Spleen (tissue), 11 donors: ENCODE measurements around the gene SSTR4. TPM values are rescaled to one million over a fixed set of nuclear protein-coding genes. Genes with fewer than 3 reads are reported as not detected.
A peak's percentile ranks its signal among the peaks of the same experiment; 100 is the strongest.

ENCODE experiments used
- DNase-seq: peaks from one replicate; pipeline ENCODE4 v3.0.0-alpha.2; 2020
- H3K27ac ChIP-seq, 8 donors: fragments of 200-600 bp; sonication (generic) in 7 of 8; 1 replicate in 4 of 8; 2 replicates in 4 of 8; pipeline versions ENCODE4 v1.5.0 to v1.8.0; 2016 to 2021; ENCODE audit warnings: inconsistent platforms in 4 of 8, mild to moderate bottlenecking in 4 of 8, moderate library complexity in 1 of 8
- H3K27me3 ChIP-seq, 7 donors: fragments of 200-600 bp; sonication (generic) in 6 of 7; replicated peaks in 1 of 7; 1 replicate in 4 of 7; 2 replicates in 3 of 7; pipeline versions ENCODE4 v1.5.0 to v1.8.0; 2016 to 2021; ENCODE audit warnings: inconsistent platforms in 3 of 7, mild to moderate bottlenecking in 1 of 7
- H3K36me3 ChIP-seq, 6 donors: fragments of 200-600 bp; sonication (generic) in 5 of 6; 1 replicate in 4 of 6; 2 replicates in 2 of 6; pipeline versions ENCODE4 v1.5.0 to v1.8.0; 2016 to 2021; ENCODE audit warnings: inconsistent platforms in 2 of 6
- H3K4me1 ChIP-seq, 6 donors: fragments of 200-600 bp; sonication (generic) in 5 of 6; 1 replicate in 3 of 6; 2 replicates in 3 of 6; pipeline versions ENCODE4 v1.5.0 to v1.8.0; 2016 to 2021; ENCODE audit warnings: inconsistent platforms in 3 of 6
- H3K4me3 ChIP-seq, 8 donors: fragments of 200-600 bp; sonication (generic) in 7 of 8; 1 replicate in 4 of 8; 2 replicates in 4 of 8; pipeline versions ENCODE4 v1.5.0 to v1.8.0; 2016 to 2021; ENCODE audit warnings: inconsistent platforms in 4 of 8, mild to moderate bottlenecking in 4 of 8, moderate library complexity in 2 of 8
- H3K9me3 ChIP-seq, 8 donors: fragments of 200-600 bp; sonication (generic) in 7 of 8; 1 replicate in 4 of 8; 2 replicates in 4 of 8; pipeline versions ENCODE4 v1.5.0 to v1.8.0; 2016 to 2021; ENCODE audit warnings: inconsistent platforms in 4 of 8
- CTCF ChIP-seq, 11 experiments: fragments of 200-600 bp in 7 of 11; fragments of 450-650 bp in 4 of 11; sonication (generic) in 4 of 11; IDR thresholded peaks in 8 of 11; conservative IDR thresholded peaks in 3 of 11; 1 replicate in 7 of 11; 2 replicates in 4 of 11; pipeline versions ENCODE4 v1.4.0 to v1.8.0; 2016 to 2021; ENCODE audit warnings: antibody characterized with exemption in 11 of 11, inconsistent platforms in 4 of 11, mild to moderate bottlenecking in 1 of 11
- POLR2A ChIP-seq, 3 donors: fragments of 450-650 bp; IDR thresholded peaks; one replicate each; pipeline ENCODE4 v1.5.1; 2017; ENCODE audit warnings: antibody characterized with exemption in 3 of 3, mild to moderate bottlenecking in 1 of 3
- POLR2AphosphoS5 ChIP-seq, 3 donors: sonication (generic); formaldehyde crosslinking; IDR thresholded peaks; one replicate each; pipeline ENCODE4 v1.5.1; 2017; ENCODE audit warnings: antibody characterized with exemption in 3 of 3
- WGBS, 5 donors: extraction: QIAGEN DNeasy Blood & Tissue Kit in 3 of 5; methylation state at CpG; one replicate each; pipeline versions ENCODE4 v1.1.5 to v1.1.7; 2013 to 2018; 5-methylcytosine and 5-hydroxymethylcytosine counted together
- intact Hi-C: fragments of 100-400 bp; cut with DNase I; formaldehyde crosslinking; loops from one replicate; pipeline ENCODE4 v1.15.0; 2023; ENCODE audit warnings: low total_unique reads
- polyA plus RNA-seq, 3 donors: library from polyadenylated mRNA; stranded (reverse); fragments of 200-250 nt; gene quantifications; one replicate each; pipeline ENCODE4 v1.2.1, GENCODE V29; 2013
- total RNA-seq, 7 donors: library from RNA; depleted of rRNA in 3 of 7; stranded (reverse); fragments of >200 nt in 3 of 7; fragmentation: NEBNext Ultra II Directional in 4 of 7; extraction: Animal tissue kit (Norgen Biotek cat#: 25700) in 4 of 7; gene quantifications; one replicate each; pipeline versions ENCODE4 v1.1.0 to v1.2.1, GENCODE V29; 2016 to 2021
- donor health status: healthy with polysubstance abuse.
- donor health status: DM: no; HTN: no; CAD: no; lungs with moderate emphysema.
- donor health status: DM: no; HTN: no; CAD: no.
- donor health status: Bipolar disorder and iron deficiency.
- donor health status: healthy.
- donor health status: DM: no; HTN: no; CAD: no.
- donor health status: DM: yes; HTN: yes; CAD: no.

SSTR4 gene
- total and polyA plus RNA-seq, 10 donors: not detected

- TF ChIP-seq POLR2A (IDR thresholded peaks at IDR 0.05) (no peak), POLR2AphosphoS5 (IDR thresholded peaks at IDR 0.05) (no peak), CTCF (IDR thresholded peaks at IDR 0.05 in 8 of 11, conservative IDR thresholded peaks at IDR 0.05 in 3 of 11) (no peak)
- no peak overlapping the region for H3K4me3 ChIP-seq
- intact Hi-C loops: no loop called here
- peaks cover 0 to 9% (median 0%) of the 10 kb centered on the region in 6 donors for H3K4me1 ChIP-seq
- no peak for DNase-seq
- H3K27ac ChIP-seq: no peak overlapping the region
- no peaks in the 10 kb centered on the region for H3K27me3 ChIP-seq
- H3K36me3 ChIP-seq: no peaks in the 10 kb centered on the region
- no peaks in the 10 kb centered on the region for H3K9me3 ChIP-seq
Measured at GRCh38 chr20:23018432-23018831, 16.7 kb upstream of the SSTR4 start.

- Histone ChIP-seq H3K27me3 (no peaks in the 10 kb centered on the region), H3K9me3 (no peaks in the 10 kb centered on the region), H3K27ac (no peak overlapping the region), H3K36me3 (no peaks in the 10 kb centered on the region), H3K4me3 (no peak overlapping the region), H3K4me1 (peaks cover 0 to 9% (median 0%) of the 10 kb centered on the region in 6 donors)
- no peak for DNase-seq
- intact Hi-C loops: no loop called here
- 84 to 87% (median 85%) methylated on average over 11 of the region's 11 CpGs for WGBS, 5 donors
- no peak for TF ChIP-seq POLR2A (IDR thresholded peaks at IDR 0.05)
- no peak for TF ChIP-seq POLR2AphosphoS5 (IDR thresholded peaks at IDR 0.05)
- no peak for TF ChIP-seq CTCF (IDR thresholded peaks at IDR 0.05 in 8 of 11, conservative IDR thresholded peaks at IDR 0.05 in 3 of 11)
Measured at GRCh38 chr20:23018941-23019340, 16.2 kb upstream of the SSTR4 start.

- TF ChIP-seq POLR2A (IDR thresholded peaks at IDR 0.05) (no peak), POLR2AphosphoS5 (IDR thresholded peaks at IDR 0.05) (peak in 2 of 3 donors; percentile 12 to 67), CTCF (IDR thresholded peaks at IDR 0.05 in 8 of 11, conservative IDR thresholded peaks at IDR 0.05 in 3 of 11) (peak in 2 of 11 experiments; percentile 18 to 20)
- Histone ChIP-seq H3K27me3 (no peaks in the 10 kb centered on the region), H3K36me3 (no peaks in the 10 kb centered on the region), H3K4me3 (no peak overlapping the region), H3K4me1 (peaks cover 0 to 9% (median 0%) of the 10 kb centered on the region in 6 donors), H3K9me3 (no peaks in the 10 kb centered on the region), H3K27ac (no peak overlapping the region)
- 52 to 76% (median 61%) methylated on average over 6 to 7 of the region's 7 CpGs for WGBS, 5 donors
- no peak for DNase-seq
- intact Hi-C loops: no loop called here
Measured at GRCh38 chr20:23019403-23019802, 15.7 kb upstream of the SSTR4 start.

GRCh38 chr20:23020230-23021018 is 14.7 kb upstream of the SSTR4 start:
- peaks cover 0 to 9% (median 1%) of the 10 kb centered on the region in 6 donors for H3K4me1 ChIP-seq
- H3K36me3 ChIP-seq: no peaks in the 10 kb centered on the region
- no peaks in the 10 kb centered on the region for H3K9me3 ChIP-seq
- no peak for DNase-seq
- WGBS, 5 donors: 83 to 94% (median 90%) methylated on average over 12 of the region's 12 CpGs
- TF ChIP-seq POLR2AphosphoS5 (IDR thresholded peaks at IDR 0.05): no peak
- no peak for TF ChIP-seq CTCF (IDR thresholded peaks at IDR 0.05 in 8 of 11, conservative IDR thresholded peaks at IDR 0.05 in 3 of 11)
- TF ChIP-seq POLR2A (IDR thresholded peaks at IDR 0.05): no peak
- intact Hi-C loops: no loop called here
- no peaks in the 10 kb centered on the region for H3K27me3 ChIP-seq
- H3K4me3 ChIP-seq: no peak overlapping the region
- H3K27ac ChIP-seq: no peak overlapping the region
